Ovary (tissue), 3 donors: Measurements from ENCODE around the gene RAD21L1.

ENCODE experiments used
- EP300 ChIP-seq: sonication (generic); formaldehyde crosslinking; IDR thresholded peaks from one replicate; pipeline ENCODE4 v1.6.1; 2017; ENCODE audit warnings: antibody characterized with exemption
- POLR2A ChIP-seq: fragments of 450-650 bp; IDR thresholded peaks from one replicate; pipeline ENCODE4 v1.6.1; 2017; ENCODE audit warnings: antibody characterized with exemption, mild to moderate bottlenecking, moderate library complexity
- TF ChIP-seq, protein P1 (sequence below), 3 donors: fragments of 450-650 bp in 2 of 3; fragments of 200-600 bp in 1 of 3; IDR thresholded peaks; one replicate each; pipeline versions ENCODE4 v1.5.1 to v1.8.0; 2016 to 2022; ENCODE audit warnings: antibody characterized with exemption in 3 of 3, mild to moderate bottlenecking in 1 of 3
- donor health status: DM: no; HTN: no; CAD: no.

DNA sequence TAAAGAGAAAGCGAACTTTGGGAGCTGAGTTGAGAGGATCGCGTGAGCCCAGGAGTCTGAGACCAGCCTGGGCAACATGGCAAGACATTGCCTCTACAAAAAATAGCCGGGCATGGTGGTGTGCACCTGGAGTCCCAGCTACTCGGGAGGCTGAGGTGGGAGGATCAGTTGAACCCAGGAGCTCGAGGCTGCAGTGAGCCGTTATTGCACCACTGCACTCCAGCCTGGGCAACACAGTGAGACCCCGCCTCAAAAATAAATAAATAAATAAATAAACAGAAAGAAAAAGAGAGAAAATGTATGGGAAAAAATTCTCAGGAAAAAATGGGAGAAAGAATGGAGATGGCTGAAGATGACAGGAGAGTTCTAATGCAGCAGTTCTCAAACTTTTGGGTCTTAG is 20.0 kb upstream of the RAD21L1 start:
- TF ChIP-seq POLR2A (no peak), EP300 (no peak)
- TF ChIP-seq, protein P1, sequence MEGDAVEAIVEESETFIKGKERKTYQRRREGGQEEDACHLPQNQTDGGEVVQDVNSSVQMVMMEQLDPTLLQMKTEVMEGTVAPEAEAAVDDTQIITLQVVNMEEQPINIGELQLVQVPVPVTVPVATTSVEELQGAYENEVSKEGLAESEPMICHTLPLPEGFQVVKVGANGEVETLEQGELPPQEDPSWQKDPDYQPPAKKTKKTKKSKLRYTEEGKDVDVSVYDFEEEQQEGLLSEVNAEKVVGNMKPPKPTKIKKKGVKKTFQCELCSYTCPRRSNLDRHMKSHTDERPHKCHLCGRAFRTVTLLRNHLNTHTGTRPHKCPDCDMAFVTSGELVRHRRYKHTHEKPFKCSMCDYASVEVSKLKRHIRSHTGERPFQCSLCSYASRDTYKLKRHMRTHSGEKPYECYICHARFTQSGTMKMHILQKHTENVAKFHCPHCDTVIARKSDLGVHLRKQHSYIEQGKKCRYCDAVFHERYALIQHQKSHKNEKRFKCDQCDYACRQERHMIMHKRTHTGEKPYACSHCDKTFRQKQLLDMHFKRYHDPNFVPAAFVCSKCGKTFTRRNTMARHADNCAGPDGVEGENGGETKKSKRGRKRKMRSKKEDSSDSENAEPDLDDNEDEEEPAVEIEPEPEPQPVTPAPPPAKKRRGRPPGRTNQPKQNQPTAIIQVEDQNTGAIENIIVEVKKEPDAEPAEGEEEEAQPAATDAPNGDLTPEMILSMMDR (IDR thresholded peaks at IDR 0.05): no peak
